BLaER1 treated with 17β-estradiol and CSF1 and Interleukin-3, amounts not matched to agents 10 nM and 100 nM (cell line): ENCODE measurements around the gene WNT7A.

Source experiments
- H3K27ac ChIP-seq, 11 experiments: shearing (Covaris generic); formaldehyde crosslinking; 2 replicates each; pipeline ENCODE4 v1.8.1; 2022
- H3K27me3 ChIP-seq, 11 experiments: shearing (Covaris generic); formaldehyde crosslinking; 2 replicates each; pipeline ENCODE4 v1.8.1; 2022
- H3K36me3 ChIP-seq, 11 experiments: shearing (Covaris generic); formaldehyde crosslinking; 2 replicates each; pipeline ENCODE4 v1.8.1; 2022
- H3K4me1 ChIP-seq, 10 experiments: shearing (Covaris generic); formaldehyde crosslinking; 2 replicates each; pipeline ENCODE4 v1.8.1; 2022
- H3K4me2 ChIP-seq, 11 experiments: shearing (Covaris generic); formaldehyde crosslinking; 2 replicates each; pipeline ENCODE4 v1.8.1; 2022
- H3K4me3 ChIP-seq, 10 experiments: shearing (Covaris generic); formaldehyde crosslinking; 2 replicates each; pipeline ENCODE4 v1.8.1; 2022
- H3K9ac ChIP-seq, 11 experiments: shearing (Covaris generic); formaldehyde crosslinking; 2 replicates each; pipeline ENCODE4 v1.8.1; 2022
- H3K9me3 ChIP-seq, 11 experiments: shearing (Covaris generic); formaldehyde crosslinking; replicated peaks in 1 of 11; 2 replicates each; pipeline ENCODE4 v1.8.1; 2022
- H4K20me1 ChIP-seq, 11 experiments: shearing (Covaris generic); formaldehyde crosslinking; 2 replicates each; pipeline ENCODE4 v1.8.1; 2022
- Cebpa-rat ChIP-seq, 11 experiments: shearing (Covaris generic); IDR thresholded peaks; 2 replicates each; pipeline ENCODE4 v1.8.1; 2022

The WNT7A gene

GRCh38 chr3:13831386-13831996 is 48.4 kb downstream of the WNT7A start:
- no peaks in the 10 kb centered on the region; a peak in 1 of 22 replicates for H3K9me3 ChIP-seq
- H3K36me3 ChIP-seq: no peaks in the 10 kb centered on the region
- no peak for TF ChIP-seq Cebpa-rat (IDR thresholded peaks at IDR 0.05)
- no peaks in the 10 kb centered on the region for H3K27me3 ChIP-seq
- H4K20me1 ChIP-seq: no peaks in the 10 kb centered on the region; a peak in 1 of 22 replicates
- no peak overlapping the region for H3K4me3 ChIP-seq
- no peak overlapping the region for H3K9ac ChIP-seq
- no peak overlapping the region for H3K4me2 ChIP-seq
- H3K4me1 ChIP-seq: no peaks in the 10 kb centered on the region; a peak in 1 of 20 replicates
- no peak overlapping the region for H3K27ac ChIP-seq

- no peaks in the 10 kb centered on the region for H3K27me3 ChIP-seq
- no peak overlapping the region for H3K9ac ChIP-seq
- H3K4me2 ChIP-seq: no peak overlapping the region
- no peaks in the 10 kb centered on the region; a peak in 1 of 22 replicates for H4K20me1 ChIP-seq
- H3K4me1 ChIP-seq: no peaks in the 10 kb centered on the region; a peak in 1 of 20 replicates
- no peak for TF ChIP-seq Cebpa-rat (IDR thresholded peaks at IDR 0.05)
- no peak overlapping the region for H3K27ac ChIP-seq
- H3K36me3 ChIP-seq: no peaks in the 10 kb centered on the region
- no peak overlapping the region for H3K4me3 ChIP-seq
- H3K9me3 ChIP-seq: no peaks in the 10 kb centered on the region; a peak in 1 of 22 replicates
Measured at GRCh38 chr3:13829311-13829710, 50.6 kb downstream of the WNT7A start.

GRCh38 chr3:13828501-13829265 is 51.2 kb downstream of the WNT7A start:
- Histone ChIP-seq H3K4me3 (no peak overlapping the region), H3K4me1 (no peaks in the 10 kb centered on the region; a peak in 1 of 20 replicates), H3K27me3 (no peaks in the 10 kb centered on the region), H3K4me2 (no peak overlapping the region), H3K27ac (no peak overlapping the region), H3K36me3 (no peaks in the 10 kb centered on the region), H3K9me3 (no peaks in the 10 kb centered on the region; a peak in 1 of 22 replicates), H3K9ac (no peak overlapping the region), H4K20me1 (no peaks in the 10 kb centered on the region; a peak in 1 of 22 replicates)
- TF ChIP-seq Cebpa-rat (IDR thresholded peaks at IDR 0.05): no peak

GRCh38 chr3:13827699-13828098 is 52.2 kb downstream of the WNT7A start:
- Histone ChIP-seq H3K27ac (no peak overlapping the region), H3K9ac (no peak overlapping the region), H4K20me1 (no peaks in the 10 kb centered on the region; a peak in 1 of 22 replicates), H3K4me1 (no peaks in the 10 kb centered on the region; a peak in 1 of 20 replicates), H3K36me3 (no peaks in the 10 kb centered on the region), H3K9me3 (peaks cover 0 to 7% (median 3%) of the 10 kb centered on the region in 11 experiments; a peak in 7 of 22 replicates), H3K27me3 (no peaks in the 10 kb centered on the region), H3K4me2 (no peak overlapping the region), H3K4me3 (no peak overlapping the region)
- TF ChIP-seq Cebpa-rat (IDR thresholded peaks at IDR 0.05): no peak

DNA sequence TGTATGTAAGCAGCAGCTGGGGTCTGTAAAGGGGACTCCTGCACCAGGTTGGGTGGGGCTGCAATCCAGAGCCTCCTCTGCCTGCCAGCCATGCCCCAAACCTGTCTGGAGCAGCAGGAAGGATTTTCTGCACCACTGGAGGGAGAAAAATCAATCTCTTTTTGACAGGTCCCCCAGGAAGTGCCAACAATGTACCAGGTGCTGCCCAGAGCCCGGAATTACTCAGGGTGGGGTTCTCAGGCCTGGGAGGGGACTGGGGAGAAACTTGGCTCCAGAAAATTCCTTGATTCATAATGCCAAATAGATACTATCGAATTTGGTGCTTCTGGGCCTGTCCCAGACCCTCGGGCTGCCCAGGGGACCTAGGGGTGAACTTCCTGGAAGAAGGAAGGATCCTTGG is 52.6 kb downstream of the WNT7A start:
- H3K36me3 ChIP-seq: no peaks in the 10 kb centered on the region
- no peak overlapping the region for H3K27ac ChIP-seq
- no peak overlapping the region for H3K4me3 ChIP-seq
- no peaks in the 10 kb centered on the region for H3K27me3 ChIP-seq
- H3K9ac ChIP-seq: no peak overlapping the region
- H3K9me3 ChIP-seq: peaks cover under 1 to 11% (median 7%) of the 10 kb centered on the region in 11 experiments; a peak in 13 of 22 replicates
- H4K20me1 ChIP-seq: no peaks in the 10 kb centered on the region; a peak in 1 of 22 replicates
- H3K4me1 ChIP-seq: no peaks in the 10 kb centered on the region; a peak in 1 of 20 replicates
- no peak overlapping the region for H3K4me2 ChIP-seq
- no peak for TF ChIP-seq Cebpa-rat (IDR thresholded peaks at IDR 0.05)

DNA sequence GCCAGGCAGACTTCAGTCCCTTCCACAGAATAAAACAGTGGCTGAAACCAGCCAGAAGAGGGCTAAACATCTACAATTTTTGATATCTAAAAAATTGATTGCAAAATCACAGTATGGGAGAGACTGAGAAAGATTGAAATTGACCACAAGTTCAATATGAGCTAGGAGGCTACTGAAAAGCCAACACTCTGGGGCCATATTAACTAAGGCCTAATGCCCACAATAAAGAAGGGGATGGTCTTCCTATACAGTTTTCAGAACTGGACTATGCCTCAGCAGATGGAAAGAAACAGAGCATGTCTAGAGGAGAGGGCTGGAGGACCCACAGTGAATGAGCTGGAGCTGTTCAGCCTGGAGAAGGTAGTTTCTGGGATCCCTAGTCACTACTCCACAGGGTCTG is 53.2 kb downstream of the WNT7A start:
- H3K4me3 ChIP-seq: no peak overlapping the region
- peaks cover 6 to 17% (median 11%) of the 10 kb centered on the region in 11 experiments; a peak in 16 of 22 replicates for H3K9me3 ChIP-seq
- no peaks in the 10 kb centered on the region for H3K36me3 ChIP-seq
- TF ChIP-seq Cebpa-rat (IDR thresholded peaks at IDR 0.05): no peak
- H3K27ac ChIP-seq: no peak overlapping the region
- no peak overlapping the region for H3K9ac ChIP-seq
- no peaks in the 10 kb centered on the region for H3K27me3 ChIP-seq
- no peaks in the 10 kb centered on the region; a peak in 1 of 20 replicates for H3K4me1 ChIP-seq
- H3K4me2 ChIP-seq: no peak overlapping the region
- H4K20me1 ChIP-seq: no peaks in the 10 kb centered on the region; a peak in 1 of 22 replicates

DNA sequence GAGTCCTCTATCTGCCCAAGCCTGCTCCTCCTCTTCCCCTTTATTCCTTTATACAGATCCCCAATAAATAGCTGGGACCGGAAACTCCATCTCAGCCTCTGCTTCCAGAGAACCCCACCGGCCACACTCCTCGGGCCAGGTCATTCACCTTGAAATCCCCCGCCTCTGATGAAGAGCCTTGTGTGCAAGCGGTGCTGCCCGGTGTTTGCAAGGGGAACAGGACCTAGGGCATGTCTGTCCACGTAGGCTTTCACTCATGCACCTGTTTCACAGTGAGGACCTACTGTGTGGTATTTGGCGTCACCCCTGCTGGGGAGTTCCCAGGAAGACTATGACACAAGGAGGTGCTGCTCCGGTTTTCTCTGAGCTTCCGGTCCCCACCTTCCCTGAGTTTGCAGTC is 54.0 kb downstream of the WNT7A start:
- Histone ChIP-seq H3K36me3 (no peaks in the 10 kb centered on the region), H4K20me1 (no peaks in the 10 kb centered on the region; a peak in 1 of 22 replicates), H3K4me3 (no peak overlapping the region), H3K9ac (no peak overlapping the region), H3K9me3 (peaks cover 6 to 20% (median 14%) of the 10 kb centered on the region in 11 experiments; a peak in 16 of 22 replicates), H3K27me3 (no peaks in the 10 kb centered on the region), H3K4me1 (no peaks in the 10 kb centered on the region; a peak in 1 of 20 replicates), H3K4me2 (no peak overlapping the region), H3K27ac (no peak overlapping the region)
- no peak for TF ChIP-seq Cebpa-rat (IDR thresholded peaks at IDR 0.05)

GRCh38 chr3:13825311-13825579 is 54.6 kb downstream of the WNT7A start:
- no peak overlapping the region for H3K9ac ChIP-seq
- no peak overlapping the region for H3K4me2 ChIP-seq
- H3K4me1 ChIP-seq: no peaks in the 10 kb centered on the region; a peak in 1 of 20 replicates
- peaks cover 6 to 20% (median 14%) of the 10 kb centered on the region in 11 experiments; a peak in 16 of 22 replicates for H3K9me3 ChIP-seq
- H3K4me3 ChIP-seq: no peak overlapping the region
- H4K20me1 ChIP-seq: no peaks in the 10 kb centered on the region; a peak in 1 of 22 replicates
- no peaks in the 10 kb centered on the region for H3K27me3 ChIP-seq
- H3K36me3 ChIP-seq: no peaks in the 10 kb centered on the region
- TF ChIP-seq Cebpa-rat (IDR thresholded peaks at IDR 0.05): no peak
- no peak overlapping the region for H3K27ac ChIP-seq

DNA sequence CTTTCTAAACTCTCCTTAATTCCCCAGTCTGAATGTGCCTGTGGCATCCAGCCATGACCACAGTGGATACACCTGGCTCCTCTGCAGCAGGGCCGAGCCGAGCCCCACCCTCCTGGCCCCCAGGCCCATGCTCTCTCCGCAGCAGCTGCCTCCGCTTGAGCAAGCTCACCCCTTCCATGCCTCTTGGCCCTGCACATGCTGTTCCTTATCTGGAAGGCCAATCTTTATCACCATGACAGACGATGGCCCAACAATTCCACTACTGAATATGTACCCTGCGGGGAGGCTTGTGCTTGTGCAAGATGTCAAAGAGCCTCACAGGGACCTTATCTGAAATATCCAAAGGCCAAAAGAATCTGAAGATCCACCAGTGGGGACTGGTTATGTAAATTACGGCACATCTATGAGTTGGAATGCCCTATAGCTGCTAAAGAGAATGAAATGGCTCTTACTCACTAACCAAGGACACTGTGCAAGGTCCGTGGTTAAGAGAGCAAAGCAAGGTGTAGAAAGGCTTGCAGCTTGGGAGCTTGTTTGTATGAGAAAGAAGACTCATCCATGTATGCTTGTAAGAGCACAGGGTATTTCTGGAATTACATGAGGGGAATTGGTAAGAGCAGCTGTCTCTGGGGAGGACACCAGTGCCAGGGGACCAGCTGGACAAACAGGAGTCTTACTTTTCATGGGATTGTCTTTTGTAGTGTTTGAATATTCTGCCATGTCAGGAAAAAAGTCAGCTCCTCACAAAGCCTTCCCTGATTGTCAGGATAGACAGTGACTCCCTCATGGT is 55.2 kb downstream of the WNT7A start:
- peaks cover 6 to 20% (median 14%) of the 10 kb centered on the region in 11 experiments; a peak in 16 of 22 replicates for H3K9me3 ChIP-seq
- H4K20me1 ChIP-seq: no peaks in the 10 kb centered on the region; a peak in 1 of 22 replicates
- H3K4me2 ChIP-seq: no peak overlapping the region
- no peak overlapping the region for H3K4me3 ChIP-seq
- H3K36me3 ChIP-seq: no peaks in the 10 kb centered on the region
- no peak for TF ChIP-seq Cebpa-rat (IDR thresholded peaks at IDR 0.05)
- no peak overlapping the region for H3K27ac ChIP-seq
- no peak overlapping the region for H3K9ac ChIP-seq
- H3K27me3 ChIP-seq: no peaks in the 10 kb centered on the region
- no peaks in the 10 kb centered on the region; a peak in 1 of 20 replicates for H3K4me1 ChIP-seq
